HepG2 (cell line): ENCODE results near the gene LZTR1. TPM values are rescaled to one million over a fixed set of nuclear protein-coding genes. Genes with fewer than 3 reads are reported as not detected.

Source experiments
- ARNTL ChIP-seq: sonication (generic); formaldehyde crosslinking; IDR thresholded peaks from 2 replicates; pipeline ENCODE4 v1.4.0; 2020; ENCODE audit warnings: mild to moderate bottlenecking, missing genetic modification reagents
- CBFB ChIP-seq: sonication (generic); formaldehyde crosslinking; IDR thresholded peaks from 2 replicates; pipeline ENCODE4 v1.4.0; 2020; ENCODE audit warnings: missing genetic modification reagents
- CEBPB ChIP-seq: IDR thresholded peaks from 2 replicates; pipeline ENCODE4 v1.6.1; 2011; ENCODE audit warnings: low read depth, low read length, improper control_type of control experiment, borderline replicate concordance
- FOXJ3 ChIP-seq: sonication (generic); formaldehyde crosslinking; IDR thresholded peaks from 2 replicates; pipeline ENCODE4 v1.4.0; 2020; ENCODE audit warnings: missing genetic modification reagents, mild to moderate bottlenecking, borderline replicate concordance
- HOXA9 ChIP-seq: sonication (generic); formaldehyde crosslinking; IDR thresholded peaks from 2 replicates; pipeline ENCODE4 v1.8.1; 2022; ENCODE audit warnings: missing genetic modification reagents, mild to moderate bottlenecking, moderate library complexity, borderline replicate concordance
- KDM3A ChIP-seq: IDR thresholded peaks from 2 replicates; pipeline ENCODE4 v1.6.1; 2018; ENCODE audit warnings: low read depth, missing compliant biosample characterization
- RXRB ChIP-seq: IDR thresholded peaks from 2 replicates; pipeline ENCODE4 v1.6.1; 2016; ENCODE audit warnings: borderline replicate concordance, missing genetic modification reagents, missing compliant biosample characterization
- SATB2 ChIP-seq: sonication (generic); formaldehyde crosslinking; IDR thresholded peaks from 2 replicates; pipeline ENCODE4 v1.5.0; 2020; ENCODE audit warnings: missing genetic modification reagents
- TRIM24 ChIP-seq: sonication (generic); formaldehyde crosslinking; IDR thresholded peaks from 2 replicates; pipeline ENCODE4 v1.8.0; 2022; ENCODE audit warnings: mild to moderate bottlenecking, missing genetic modification reagents
- YEATS2 ChIP-seq: sonication (generic); formaldehyde crosslinking; IDR thresholded peaks from 2 replicates; pipeline ENCODE4 v1.4.0; 2020; ENCODE audit warnings: missing genetic modification reagents, borderline replicate concordance
- ZFP36 ChIP-seq: fragments of 150-350 bp; IDR thresholded peaks from 2 replicates; pipeline ENCODE4 v1.6.1; 2018; ENCODE audit warnings: borderline replicate concordance, low read length, low read depth; ENCODE audit not compliant: partially characterized antibody
- ZMAT3 ChIP-seq: sonication (generic); formaldehyde crosslinking; conservative IDR thresholded peaks from 2 replicates; pipeline ENCODE4 v1.7.0; 2021; ENCODE audit warnings: missing genetic modification reagents
- ZNF251 ChIP-seq: sonication (generic); formaldehyde crosslinking; IDR thresholded peaks from 2 replicates; pipeline ENCODE4 v1.9.0; 2021; ENCODE audit warnings: mild to moderate bottlenecking, missing genetic modification reagents
- ZNF724P ChIP-seq: sonication (generic); formaldehyde crosslinking; IDR thresholded peaks from 2 replicates; pipeline ENCODE4 v1.8.0; 2022; ENCODE audit warnings: missing genetic modification reagents, borderline replicate concordance
- ZNF878 ChIP-seq: sonication (generic); formaldehyde crosslinking; IDR thresholded peaks from 2 replicates; pipeline ENCODE4 v1.8.1; 2023; ENCODE audit warnings: mild to moderate bottlenecking, missing genetic modification reagents, moderate library complexity
- ZNF879 ChIP-seq: sonication (generic); formaldehyde crosslinking; IDR thresholded peaks from 2 replicates; pipeline ENCODE4 v1.8.1; 2023; ENCODE audit warnings: missing genetic modification reagents
- polyA plus RNA-seq, 8 experiments: library from polyadenylated mRNA; depleted of rRNA in 3 of 8; stranded (reverse) in 7 of 8; unstranded in 1 of 8; fragments of >200 nt; fragmentation: Illumina TruSeq in 4 of 8; extraction: Trizol in 4 of 8; gene quantifications; 2 replicates each; pipeline versions ENCODE4 v1.2.1 to v1.2.3, GENCODE V29; 2011 to 2016; ENCODE audit warnings: low read depth in 4 of 8, missing spikeins in 1 of 8, mixed read lengths in 1 of 8; ENCODE audit not compliant: insufficient read depth in 1 of 8
- total RNA-seq, 5 experiments: library from RNA; depleted of rRNA; stranded (reverse); fragments of >200 nt; fragmentation: Illumina TruSeq; extraction: Trizol; gene quantifications; 2 replicates each; pipeline ENCODE4 v1.2.3, GENCODE V29; 2016; ENCODE audit warnings: low read depth in 1 of 5
- TF ChIP-seq, protein P1 (sequence below): sonication (generic); formaldehyde crosslinking; IDR thresholded peaks from 2 replicates; pipeline ENCODE4 v1.8.1; 2023; ENCODE audit warnings: mild to moderate bottlenecking, missing genetic modification reagents
- TF ChIP-seq, protein P2 (sequence below): sonication (generic); formaldehyde crosslinking; IDR thresholded peaks from 2 replicates; pipeline ENCODE4 v1.5.1; 2020; ENCODE audit warnings: missing genetic modification reagents, mild to moderate bottlenecking, borderline replicate concordance
- TF ChIP-seq, protein P3 (sequence below): IDR thresholded peaks from 2 replicates; pipeline ENCODE4 v1.6.1; 2016; ENCODE audit warnings: missing compliant biosample characterization, missing genetic modification reagents, borderline replicate concordance
- TF ChIP-seq, protein P4 (sequence below), 2 experiments: sonication (generic) in 1 of 2; formaldehyde crosslinking in 1 of 2; IDR thresholded peaks; 2 replicates each; pipeline versions ENCODE4 v1.4.0 to v1.6.1; 2016 to 2020; ENCODE audit warnings: borderline replicate concordance in 1 of 2, low read depth in 1 of 2, mild to moderate bottlenecking in 1 of 2, missing genetic modification reagents in 1 of 2

Gene LZTR1
- total and polyA plus RNA-seq, 2 of the 13 experiments (the other 11 are each of a cell fraction or from before 2014, with no cell fraction given), result 21.8 to 22.4 TPM

DNA sequence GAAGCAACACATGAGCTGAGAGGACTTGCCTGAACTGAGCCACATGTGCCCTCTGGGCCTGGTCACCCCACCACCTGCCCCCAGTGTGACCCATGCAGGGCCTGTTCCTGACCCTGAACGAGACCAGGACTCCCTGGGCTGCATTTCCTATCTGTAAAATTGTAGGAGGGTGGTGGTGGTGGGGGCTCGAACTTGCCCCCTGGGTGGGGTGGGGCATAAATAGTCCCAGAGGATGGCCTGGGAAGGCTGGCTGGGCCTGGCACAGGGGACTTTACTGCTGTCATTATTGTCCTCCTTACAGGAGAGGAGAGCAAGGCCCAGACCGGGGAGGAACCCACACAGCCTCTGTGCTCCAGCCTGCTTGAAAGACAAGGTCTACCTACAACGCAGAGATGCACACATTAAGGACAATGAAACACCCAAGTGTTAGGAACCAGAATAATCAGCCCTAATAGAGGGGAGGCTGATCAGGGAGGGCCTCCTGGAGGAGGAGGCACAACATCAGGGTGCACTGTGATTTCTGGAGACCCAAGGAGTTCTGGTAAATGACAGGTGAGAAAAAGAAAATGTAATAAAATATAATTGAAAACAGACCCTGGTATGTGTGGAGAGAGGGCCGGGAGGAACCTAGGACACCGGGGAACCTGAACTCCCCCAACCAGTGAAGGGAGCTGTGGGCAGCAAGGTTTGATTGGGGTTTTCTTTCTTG, 17.9 kb upstream of the LZTR1 start (continued):
- TF ChIP-seq, protein P1, sequence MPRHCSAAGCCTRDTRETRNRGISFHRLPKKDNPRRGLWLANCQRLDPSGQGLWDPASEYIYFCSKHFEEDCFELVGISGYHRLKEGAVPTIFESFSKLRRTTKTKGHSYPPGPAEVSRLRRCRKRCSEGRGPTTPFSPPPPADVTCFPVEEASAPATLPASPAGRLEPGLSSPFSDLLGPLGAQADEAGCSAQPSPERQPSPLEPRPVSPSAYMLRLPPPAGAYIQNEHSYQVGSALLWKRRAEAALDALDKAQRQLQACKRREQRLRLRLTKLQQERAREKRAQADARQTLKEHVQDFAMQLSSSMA, result no peak
- TF ChIP-seq YEATS2 (CRISPR knock-in tag), result no peak; the same call in 1 of the 2 replicates
- no peak for TF ChIP-seq CEBPB
- TF ChIP-seq ZNF251 (CRISPR knock-in tag), result no peak
- TF ChIP-seq CBFB (CRISPR knock-in tag), result no peak
- no peak for TF ChIP-seq SATB2 (CRISPR knock-in tag)
- no peak for TF ChIP-seq HOXA9 (CRISPR knock-in tag)
- TF ChIP-seq ZNF879 (CRISPR knock-in tag), result no peak
- TF ChIP-seq, protein P2, sequence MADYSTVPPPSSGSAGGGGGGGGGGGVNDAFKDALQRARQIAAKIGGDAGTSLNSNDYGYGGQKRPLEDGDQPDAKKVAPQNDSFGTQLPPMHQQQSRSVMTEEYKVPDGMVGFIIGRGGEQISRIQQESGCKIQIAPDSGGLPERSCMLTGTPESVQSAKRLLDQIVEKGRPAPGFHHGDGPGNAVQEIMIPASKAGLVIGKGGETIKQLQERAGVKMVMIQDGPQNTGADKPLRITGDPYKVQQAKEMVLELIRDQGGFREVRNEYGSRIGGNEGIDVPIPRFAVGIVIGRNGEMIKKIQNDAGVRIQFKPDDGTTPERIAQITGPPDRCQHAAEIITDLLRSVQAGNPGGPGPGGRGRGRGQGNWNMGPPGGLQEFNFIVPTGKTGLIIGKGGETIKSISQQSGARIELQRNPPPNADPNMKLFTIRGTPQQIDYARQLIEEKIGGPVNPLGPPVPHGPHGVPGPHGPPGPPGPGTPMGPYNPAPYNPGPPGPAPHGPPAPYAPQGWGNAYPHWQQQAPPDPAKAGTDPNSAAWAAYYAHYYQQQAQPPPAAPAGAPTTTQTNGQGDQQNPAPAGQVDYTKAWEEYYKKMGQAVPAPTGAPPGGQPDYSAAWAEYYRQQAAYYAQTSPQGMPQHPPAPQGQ (CRISPR knock-in tag), result no peak
- TF ChIP-seq, protein P3, sequence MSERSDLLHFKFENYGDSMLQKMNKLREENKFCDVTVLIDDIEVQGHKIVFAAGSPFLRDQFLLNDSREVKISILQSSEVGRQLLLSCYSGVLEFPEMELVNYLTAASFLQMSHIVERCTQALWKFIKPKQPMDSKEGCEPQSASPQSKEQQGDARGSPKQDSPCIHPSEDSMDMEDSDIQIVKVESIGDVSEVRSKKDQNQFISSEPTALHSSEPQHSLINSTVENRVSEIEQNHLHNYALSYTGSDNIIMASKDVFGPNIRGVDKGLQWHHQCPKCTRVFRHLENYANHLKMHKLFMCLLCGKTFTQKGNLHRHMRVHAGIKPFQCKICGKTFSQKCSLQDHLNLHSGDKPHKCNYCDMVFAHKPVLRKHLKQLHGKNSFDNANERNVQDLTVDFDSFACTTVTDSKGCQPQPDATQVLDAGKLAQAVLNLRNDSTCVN (CRISPR knock-in tag), result no peak
- peak; percentile 49; the same call in 1 of the 2 replicates for TF ChIP-seq ZMAT3
- no peak for TF ChIP-seq KDM3A (CRISPR knock-in tag)
- peak; percentile 93 for TF ChIP-seq ZFP36
- no peak for TF ChIP-seq FOXJ3 (CRISPR knock-in tag)
- no peak for TF ChIP-seq ZNF878 (CRISPR knock-in tag)
- TF ChIP-seq, protein P4, sequence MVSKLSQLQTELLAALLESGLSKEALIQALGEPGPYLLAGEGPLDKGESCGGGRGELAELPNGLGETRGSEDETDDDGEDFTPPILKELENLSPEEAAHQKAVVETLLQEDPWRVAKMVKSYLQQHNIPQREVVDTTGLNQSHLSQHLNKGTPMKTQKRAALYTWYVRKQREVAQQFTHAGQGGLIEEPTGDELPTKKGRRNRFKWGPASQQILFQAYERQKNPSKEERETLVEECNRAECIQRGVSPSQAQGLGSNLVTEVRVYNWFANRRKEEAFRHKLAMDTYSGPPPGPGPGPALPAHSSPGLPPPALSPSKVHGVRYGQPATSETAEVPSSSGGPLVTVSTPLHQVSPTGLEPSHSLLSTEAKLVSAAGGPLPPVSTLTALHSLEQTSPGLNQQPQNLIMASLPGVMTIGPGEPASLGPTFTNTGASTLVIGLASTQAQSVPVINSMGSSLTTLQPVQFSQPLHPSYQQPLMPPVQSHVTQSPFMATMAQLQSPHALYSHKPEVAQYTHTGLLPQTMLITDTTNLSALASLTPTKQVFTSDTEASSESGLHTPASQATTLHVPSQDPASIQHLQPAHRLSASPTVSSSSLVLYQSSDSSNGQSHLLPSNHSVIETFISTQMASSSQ (IDR thresholded peaks at IDR 0.05; ENCODE audit: low read depth), result no peak
- TF ChIP-seq, protein P4 (CRISPR knock-in tag; IDR thresholded peaks at IDR 0.05; ENCODE audit: borderline replicate concordance), result no peak
- TF ChIP-seq TRIM24, result no peak
- TF ChIP-seq ARNTL, result no peak
- no peak for TF ChIP-seq ZNF724P (CRISPR knock-in tag)
- no peak for TF ChIP-seq RXRB (CRISPR knock-in tag)
